OCI-LY7 (cell line): ENCODE data around the gene CCDC81. TPM values are rescaled to one million over a fixed set of nuclear protein-coding genes. Genes with fewer than 3 reads are reported as not detected.

ENCODE experiments used
- BruUV-seq: library from RNA; stranded (reverse); fragments of 400-500 nt; replicated peaks from 2 replicates; lab custom pipeline; 2021; lab: Mats Ljungman, UMichigan
- CTCF ChIA-PET: fragments of 300-600 bp; sonication (Branson Sonifier 250); formaldehyde crosslinking; loops from one replicate; lab custom pipeline; 2022; ENCODE audit warnings: antibody characterized with exemption; ENCODE audit not compliant: unreplicated experiment; lab: Charles Lee
- POLR2A ChIA-PET: fragments of 300-600 bp; sonication (Branson Sonifier 250); formaldehyde crosslinking; loops from one replicate; lab custom pipeline; 2022; ENCODE audit warnings: antibody characterized with exemption; lab: Charles Lee
- DNase-seq: peaks from one replicate; pipeline ENCODE4 v3.0.0-alpha.2; 2015; ENCODE audit warnings: low spot score
- H2AFZ ChIP-seq: fragments of 200-600 bp; sonication (generic), shearing (Covaris generic); 2 replicates; pipeline ENCODE4 v1.6.1; 2014; ENCODE audit warnings: mild to moderate bottlenecking, antibody characterized with exemption, low read length, moderate library complexity
- H3K27ac ChIP-seq: fragments of 200-600 bp; sonication (generic); 2 replicates; pipeline ENCODE4 v1.5.1; 2014; ENCODE audit warnings: mixed run types, low read depth, mild to moderate bottlenecking, moderate library complexity, low read length, inconsistent platforms; ENCODE audit not compliant: poor library complexity, severe bottlenecking
- H3K36me3 ChIP-seq: fragments of 200-600 bp; sonication (generic); 2 replicates; pipeline ENCODE4 v1.6.1; 2014; ENCODE audit warnings: mild to moderate bottlenecking, antibody characterized with exemption, low read length, moderate library complexity, mixed read lengths; ENCODE audit not compliant: insufficient read depth
- H3K4me1 ChIP-seq: fragments of 200-600 bp; sonication (generic); 2 replicates; pipeline ENCODE4 v1.5.1; 2014; ENCODE audit warnings: mild to moderate bottlenecking, low read length; ENCODE audit not compliant: insufficient read depth, poor library complexity, severe bottlenecking
- H3K4me2 ChIP-seq: fragments of 200-600 bp; sonication (generic); 2 replicates; pipeline ENCODE4 v1.6.1; 2014; ENCODE audit warnings: mild to moderate bottlenecking, low read length
- H3K4me3 ChIP-seq: fragments of 200-600 bp; sonication (generic); 2 replicates; pipeline ENCODE4 v1.5.1; 2014; ENCODE audit warnings: mild to moderate bottlenecking, low read depth, low read length; ENCODE audit not compliant: poor library complexity, severe bottlenecking
- H3K79me2 ChIP-seq: fragments of 200-600 bp; sonication (generic); 2 replicates; pipeline ENCODE4 v1.6.1; 2016; ENCODE audit warnings: low read depth, mild to moderate bottlenecking, low read length, moderate library complexity, mixed read lengths; ENCODE audit not compliant: insufficient read depth
- H3K9me2 ChIP-seq: fragments of 200-600 bp; sonication (generic); 2 replicates; pipeline ENCODE4 v1.6.1; 2016; ENCODE audit warnings: mild to moderate bottlenecking, low read length, mixed read lengths; ENCODE audit not compliant: insufficient read depth
- H3K9me3 ChIP-seq: fragments of 200-600 bp; sonication (generic); 2 replicates; pipeline ENCODE4 v1.6.1; 2014; ENCODE audit warnings: mild to moderate bottlenecking, mixed run types, low read length, mixed read lengths
- H4K20me1 ChIP-seq: fragments of 200-600 bp; sonication (generic); 2 replicates; pipeline ENCODE4 v1.6.1; 2014; ENCODE audit warnings: mild to moderate bottlenecking, antibody characterized with exemption, low read length, moderate library complexity, mixed read lengths; ENCODE audit not compliant: insufficient read depth
- EZH2phosphoT487 ChIP-seq: fragments of 200-600 bp; sonication (generic); IDR thresholded peaks from 2 replicates; pipeline ENCODE4 v1.6.1; 2018; ENCODE audit warnings: low read depth, borderline replicate concordance, mild to moderate bottlenecking, mixed run types, antibody characterized with exemption, low read length, moderate library complexity, mixed read lengths
- intact Hi-C: fragments of 100-400 bp; cut with micrococcal nuclease; formaldehyde crosslinking; loops from one replicate; pipeline ENCODE4 v1.10.0; 2022; ENCODE audit not compliant: unreplicated experiment
- total RNA-seq, 2 experiments: library from RNA; depleted of rRNA in 1 of 2; stranded (reverse); fragments of >200 nt in 1 of 2; shearing (Covaris generic) in 1 of 2; gene quantifications; 2 replicates each; pipeline ENCODE4 v1.2.3, GENCODE V29; 2014 to 2022
- TF ChIP-seq, protein P1 (sequence below): fragments of 200-600 bp; sonication (generic); conservative IDR thresholded peaks from 2 replicates; pipeline ENCODE4 v1.5.1; 2014; ENCODE audit warnings: mild to moderate bottlenecking, antibody characterized with exemption, low read length, moderate library complexity, mixed read lengths

CCDC81 gene
- total RNA-seq, 2 experiments from 2014 or later: 0.41 to 1.0 TPM

DNA sequence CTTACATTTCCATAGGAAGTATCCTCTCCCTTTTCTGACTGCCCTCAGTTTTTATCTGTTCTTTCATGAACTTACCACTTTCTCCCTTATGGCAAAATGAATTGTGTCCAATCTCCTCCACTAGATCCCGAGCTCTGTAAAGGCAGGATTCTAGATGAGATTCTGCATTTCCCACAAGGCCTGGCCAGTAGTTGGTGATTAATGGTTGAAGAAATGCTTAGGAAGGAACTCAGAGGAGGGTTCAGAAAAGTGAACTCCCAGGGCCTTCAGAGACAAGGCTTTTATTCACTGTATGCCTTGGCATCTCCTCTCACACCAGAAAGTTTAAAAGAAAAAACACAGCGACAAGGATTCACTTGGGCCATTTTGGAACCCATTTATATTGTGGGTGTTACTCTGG lies 66.2 kb downstream of the CCDC81 start:
- H4K20me1 ChIP-seq: no peaks in the 10 kb centered on the region
- TF ChIP-seq, protein P1, sequence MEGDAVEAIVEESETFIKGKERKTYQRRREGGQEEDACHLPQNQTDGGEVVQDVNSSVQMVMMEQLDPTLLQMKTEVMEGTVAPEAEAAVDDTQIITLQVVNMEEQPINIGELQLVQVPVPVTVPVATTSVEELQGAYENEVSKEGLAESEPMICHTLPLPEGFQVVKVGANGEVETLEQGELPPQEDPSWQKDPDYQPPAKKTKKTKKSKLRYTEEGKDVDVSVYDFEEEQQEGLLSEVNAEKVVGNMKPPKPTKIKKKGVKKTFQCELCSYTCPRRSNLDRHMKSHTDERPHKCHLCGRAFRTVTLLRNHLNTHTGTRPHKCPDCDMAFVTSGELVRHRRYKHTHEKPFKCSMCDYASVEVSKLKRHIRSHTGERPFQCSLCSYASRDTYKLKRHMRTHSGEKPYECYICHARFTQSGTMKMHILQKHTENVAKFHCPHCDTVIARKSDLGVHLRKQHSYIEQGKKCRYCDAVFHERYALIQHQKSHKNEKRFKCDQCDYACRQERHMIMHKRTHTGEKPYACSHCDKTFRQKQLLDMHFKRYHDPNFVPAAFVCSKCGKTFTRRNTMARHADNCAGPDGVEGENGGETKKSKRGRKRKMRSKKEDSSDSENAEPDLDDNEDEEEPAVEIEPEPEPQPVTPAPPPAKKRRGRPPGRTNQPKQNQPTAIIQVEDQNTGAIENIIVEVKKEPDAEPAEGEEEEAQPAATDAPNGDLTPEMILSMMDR: no peak
- TF ChIP-seq EZH2phosphoT487: no peak
- H3K4me1 ChIP-seq: no peaks in the 10 kb centered on the region
- H3K79me2 ChIP-seq: no peaks in the 10 kb centered on the region
- no peak for DNase-seq
- intact Hi-C loops: no loop called here
- H3K9me2 ChIP-seq: no peaks in the 10 kb centered on the region
- H3K36me3 ChIP-seq: no peaks in the 10 kb centered on the region
- no peak overlapping the region for H3K27ac ChIP-seq
- CTCF ChIA-PET: no interaction called here
- no TSS peak for BruUV-seq
- no peak overlapping the region for H2AFZ ChIP-seq
- POLR2A ChIA-PET: no interaction called here
- no peaks in the 10 kb centered on the region for H3K9me3 ChIP-seq
- H3K4me3 ChIP-seq: no peak overlapping the region
- no peak overlapping the region for H3K4me2 ChIP-seq

DNA sequence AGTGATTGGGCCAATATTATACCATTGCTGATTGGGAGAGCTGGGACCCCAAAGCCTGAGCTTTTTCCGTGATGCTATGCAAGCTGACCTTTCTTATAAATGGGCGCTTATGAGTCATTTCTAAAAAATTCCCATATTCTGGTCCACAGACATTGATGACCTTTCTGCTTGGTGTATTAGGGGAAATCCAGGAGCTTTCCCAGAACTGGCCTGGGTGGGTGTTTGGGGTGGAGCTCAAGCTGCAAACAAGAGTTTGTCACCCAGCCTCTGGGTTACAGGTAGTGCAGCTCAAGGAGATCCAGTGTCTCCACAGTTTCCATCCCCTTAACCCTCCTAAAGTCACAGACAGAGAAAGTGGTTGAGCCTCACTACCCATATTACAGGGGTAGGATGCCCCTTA lies 67.7 kb downstream of the CCDC81 start:
- H3K36me3 ChIP-seq: no peaks in the 10 kb centered on the region
- H3K4me2 ChIP-seq: no peak overlapping the region
- ChIA-PET CTCF (no interaction called here), POLR2A (no interaction called here)
- no peak overlapping the region for H3K4me3 ChIP-seq
- DNase-seq: no peak
- H3K4me1 ChIP-seq: no peaks in the 10 kb centered on the region
- no peaks in the 10 kb centered on the region for H3K79me2 ChIP-seq
- H3K9me2 ChIP-seq: no peaks in the 10 kb centered on the region
- no peak overlapping the region for H2AFZ ChIP-seq
- H3K27ac ChIP-seq: no peak overlapping the region
- intact Hi-C loops: no loop called here
- TF ChIP-seq, protein P1: no peak
- no peak for TF ChIP-seq EZH2phosphoT487
- BruUV-seq: no TSS peak
- H3K9me3 ChIP-seq: no peaks in the 10 kb centered on the region
- no peaks in the 10 kb centered on the region for H4K20me1 ChIP-seq

DNA sequence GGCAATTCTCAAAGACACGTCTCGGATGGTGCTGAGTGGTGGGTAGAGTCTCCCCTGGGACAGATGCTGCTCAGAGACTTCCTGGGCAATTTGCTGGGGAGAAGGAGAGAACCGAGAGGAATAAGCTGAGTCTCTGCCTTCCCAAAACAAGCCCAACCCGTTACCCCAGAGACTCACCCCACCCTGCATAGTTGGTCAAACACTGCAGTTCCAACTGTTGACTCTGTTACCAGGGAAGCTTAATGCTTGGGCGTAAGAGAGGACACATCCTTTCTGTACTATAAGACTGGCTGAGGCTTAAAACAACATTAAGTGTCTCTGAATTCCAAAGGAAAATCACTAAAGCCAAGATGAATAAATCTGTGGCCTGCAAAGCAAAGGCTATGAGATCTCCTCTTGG lies 68.1 kb downstream of the CCDC81 start:
- no peaks in the 10 kb centered on the region for H3K4me1 ChIP-seq
- H3K9me2 ChIP-seq: no peaks in the 10 kb centered on the region
- ChIA-PET POLR2A (no interaction called here), CTCF (no interaction called here)
- H3K9me3 ChIP-seq: no peaks in the 10 kb centered on the region
- no peak overlapping the region for H3K4me2 ChIP-seq
- H2AFZ ChIP-seq: no peak overlapping the region
- H3K79me2 ChIP-seq: no peaks in the 10 kb centered on the region
- no TSS peak for BruUV-seq
- no peaks in the 10 kb centered on the region for H3K36me3 ChIP-seq
- no peak overlapping the region for H3K27ac ChIP-seq
- no peak for DNase-seq
- TF ChIP-seq EZH2phosphoT487: no peak
- TF ChIP-seq, protein P1: no peak
- H4K20me1 ChIP-seq: no peaks in the 10 kb centered on the region
- intact Hi-C loops: no loop called here
- H3K4me3 ChIP-seq: no peak overlapping the region
